GM19438 (cell line): Measurements from ENCODE around the gene THAP8.
A peak's percentile ranks its signal among the peaks of the same experiment; 100 is the strongest.

Experiments used
- ATAC-seq: cut with Tn5 transposase; IDR thresholded peaks from one replicate; pipeline ENCODE4 v1.9.1; 2021; ENCODE audit warnings: low read depth; ENCODE audit not compliant: unreplicated experiment

THAP8 gene

DNA sequence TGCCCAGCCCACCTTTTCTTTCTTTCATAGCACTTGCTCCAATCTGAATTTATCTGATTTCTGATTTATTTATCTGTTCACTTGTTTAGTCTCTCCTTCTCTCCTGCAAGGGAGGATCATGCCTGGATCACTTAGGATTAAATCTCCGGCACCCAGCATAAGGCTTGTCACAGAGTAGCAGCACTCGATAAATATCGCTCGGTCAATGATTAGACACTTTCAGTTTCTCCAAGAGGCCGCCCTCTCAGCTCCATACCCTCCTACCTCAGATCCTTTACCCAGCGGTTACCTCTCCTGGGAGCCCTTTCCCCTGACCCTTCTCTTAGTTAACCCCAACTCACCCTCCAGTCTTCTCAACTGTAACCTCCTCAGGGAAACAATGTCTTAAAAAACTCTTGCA, 22.8 kb downstream of the THAP8 start:
- no peak for ATAC-seq

DNA sequence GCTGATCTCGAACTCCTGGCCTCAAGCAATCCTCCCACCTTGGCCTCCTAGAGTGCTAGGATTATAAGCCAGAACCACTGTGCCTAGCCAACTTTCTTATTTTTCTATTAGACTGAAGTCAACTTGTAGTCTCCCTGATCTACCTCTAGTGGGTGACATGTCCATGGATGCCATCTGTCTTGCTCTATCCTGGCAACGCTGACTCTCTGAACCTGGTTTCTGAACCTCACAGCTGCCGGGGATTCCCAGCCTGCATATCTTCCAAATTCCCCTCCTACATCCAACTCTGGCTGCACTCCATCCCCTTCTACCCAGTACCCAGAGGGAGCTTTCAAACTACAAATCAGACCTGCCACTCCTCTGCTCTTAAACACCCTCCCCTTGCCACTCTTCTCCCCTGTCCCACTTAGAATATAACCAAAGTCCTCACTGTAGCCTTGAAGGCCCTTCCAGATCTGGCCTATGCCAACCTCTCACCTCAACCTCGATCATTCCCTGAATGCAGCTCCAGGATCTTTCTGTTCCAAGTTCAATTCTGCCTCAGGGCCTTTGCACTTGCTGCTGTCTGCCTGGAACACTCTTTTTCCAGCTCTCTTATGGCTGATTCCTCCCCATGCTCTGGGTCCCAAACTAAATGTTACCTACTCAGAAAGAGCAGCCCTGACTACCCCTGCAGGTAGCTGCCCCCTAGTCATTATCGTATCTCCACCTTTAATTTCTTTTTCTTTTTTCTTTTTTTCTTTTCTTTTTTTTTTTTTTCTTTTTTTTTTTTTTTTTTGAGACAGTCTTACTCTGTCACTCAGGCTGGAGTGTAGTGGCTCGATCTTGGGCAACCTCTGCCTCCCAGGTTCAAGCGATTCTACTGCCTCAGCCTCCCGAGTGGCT, 23.6 kb downstream of the THAP8 start:
- no peak for ATAC-seq

DNA sequence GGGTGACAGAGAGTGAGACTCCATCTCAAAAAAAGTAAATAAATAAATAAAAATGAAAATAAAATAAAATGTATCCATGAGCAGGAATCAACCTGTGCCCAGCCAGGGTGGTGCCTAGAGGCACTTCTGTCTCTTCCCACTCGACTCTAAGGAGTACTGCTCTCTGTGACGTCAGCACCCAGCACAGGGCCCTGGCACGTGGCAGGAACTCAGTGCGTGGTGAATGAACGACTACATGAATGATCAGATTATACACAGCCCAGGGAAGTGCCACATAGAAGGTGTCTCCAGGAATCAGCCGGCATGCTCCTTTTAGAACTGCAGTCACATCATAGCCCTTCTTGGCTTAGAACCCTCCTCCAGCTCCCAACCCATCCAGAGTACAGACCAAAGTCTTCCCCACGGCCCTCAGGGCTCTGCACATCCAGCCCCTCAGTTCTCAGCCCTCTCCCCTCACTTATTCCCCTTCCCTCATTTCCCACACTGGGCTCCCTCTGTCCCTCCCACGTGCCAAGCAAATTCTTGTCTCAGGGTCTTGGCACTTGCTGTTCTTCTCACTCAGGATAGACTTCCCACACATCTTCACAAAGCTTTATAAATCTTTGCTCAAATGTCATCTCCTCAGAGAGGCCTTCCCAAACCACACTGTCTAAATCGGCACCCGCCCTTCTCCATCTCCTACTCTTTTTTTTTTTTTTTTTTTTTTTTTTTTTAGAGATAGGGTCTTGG, 25.6 kb downstream of the THAP8 start:
- no peak for ATAC-seq

DNA sequence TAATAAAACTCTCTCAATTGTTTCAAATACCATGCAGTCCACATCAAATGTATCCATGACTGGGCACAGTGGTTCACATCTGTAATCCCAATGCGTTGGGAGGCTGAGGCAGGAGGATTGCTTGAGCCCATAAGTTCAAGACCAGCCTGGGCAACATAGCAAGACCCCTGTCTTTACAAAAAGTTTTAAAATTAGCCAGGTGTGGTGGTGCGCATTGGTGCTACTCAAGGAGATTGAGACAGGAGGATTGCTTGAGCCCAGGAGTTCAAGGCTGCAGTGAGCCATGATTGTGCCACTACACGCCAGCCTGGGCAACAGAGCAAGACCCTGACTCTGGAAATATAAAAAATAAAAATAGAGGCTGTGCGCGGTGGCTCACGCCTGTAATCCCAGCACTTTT, 26.4 kb downstream of the THAP8 start:
- no peak for ATAC-seq

DNA sequence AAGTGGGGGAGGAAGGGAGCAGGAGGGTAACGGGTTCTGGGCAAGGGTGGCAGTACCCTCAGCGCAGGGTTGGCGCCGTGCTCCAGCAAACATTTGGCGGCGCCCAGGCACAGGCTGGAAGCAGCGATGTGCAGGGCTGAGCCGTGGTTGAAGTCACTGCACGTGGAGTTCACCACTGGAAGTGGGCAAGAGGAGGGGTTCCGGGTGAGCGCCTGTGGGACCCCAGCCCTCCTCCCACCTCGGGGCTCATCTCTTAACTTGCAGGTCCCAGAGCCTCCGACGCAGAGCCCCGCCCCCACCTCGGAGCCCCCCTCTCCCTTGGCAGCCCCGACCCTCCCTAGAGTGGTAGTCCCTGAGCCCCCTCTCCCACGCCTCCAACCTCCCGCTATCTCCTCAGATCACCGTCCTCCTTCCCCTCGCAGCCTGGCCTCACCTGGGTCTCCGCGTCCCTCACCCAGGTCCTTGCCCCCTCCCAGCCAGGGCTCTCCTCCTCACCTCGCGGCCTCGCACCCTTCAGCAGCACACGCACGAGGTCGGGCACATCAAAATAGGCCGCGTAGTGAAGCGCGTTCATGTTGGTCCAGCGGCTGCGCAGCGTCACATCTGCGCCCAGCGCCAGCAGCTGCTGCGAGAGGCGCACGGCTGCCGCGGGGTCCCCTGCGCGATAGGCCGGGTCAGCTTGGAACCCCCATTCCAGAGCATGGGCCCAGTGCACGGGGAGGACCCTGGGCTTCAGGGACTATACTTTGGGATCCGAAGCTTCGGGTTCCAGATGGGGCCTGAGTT, 27.8 kb downstream of the THAP8 start:
- no peak for ATAC-seq

DNA sequence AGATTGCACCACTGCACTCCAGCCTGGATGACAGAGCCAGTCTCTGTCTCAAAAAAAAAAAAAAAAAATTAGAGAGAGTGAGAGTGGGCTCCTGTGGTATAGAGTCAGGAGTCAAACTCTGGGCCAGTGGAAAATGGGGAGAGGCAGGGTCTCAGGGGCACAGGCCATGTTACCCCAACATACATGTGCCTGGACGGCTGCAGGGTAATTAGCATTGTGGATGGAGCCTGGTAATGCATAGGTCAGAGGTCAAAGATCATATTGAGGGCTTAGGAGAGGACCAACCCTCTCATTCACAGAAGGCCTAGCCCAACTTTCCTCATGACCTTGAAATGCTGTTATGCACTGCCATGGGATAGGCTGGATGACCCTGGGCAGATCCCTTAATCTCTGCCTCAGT, 28.5 kb downstream of the THAP8 start:
- no peak for ATAC-seq

DNA sequence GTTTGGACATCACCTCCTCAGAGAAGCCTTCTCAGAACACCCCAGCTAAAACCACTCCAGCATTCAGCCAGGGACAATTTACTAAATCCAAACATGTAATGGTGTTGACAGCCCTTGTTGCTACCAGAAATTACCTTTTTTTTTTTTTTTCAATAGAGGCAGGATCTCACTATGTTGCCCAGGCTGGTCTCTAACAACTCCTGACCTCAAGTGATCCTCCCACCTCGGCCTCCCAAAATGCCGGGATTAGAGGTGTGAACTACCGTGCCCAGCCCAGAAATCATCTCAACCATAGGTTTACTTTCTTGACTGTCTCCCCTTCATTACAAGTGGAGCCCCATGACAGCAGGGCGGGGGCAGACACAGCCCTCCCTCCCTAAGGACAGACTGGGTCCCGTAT, 30.7 kb downstream of the THAP8 start:
- ATAC-seq: no peak

DNA sequence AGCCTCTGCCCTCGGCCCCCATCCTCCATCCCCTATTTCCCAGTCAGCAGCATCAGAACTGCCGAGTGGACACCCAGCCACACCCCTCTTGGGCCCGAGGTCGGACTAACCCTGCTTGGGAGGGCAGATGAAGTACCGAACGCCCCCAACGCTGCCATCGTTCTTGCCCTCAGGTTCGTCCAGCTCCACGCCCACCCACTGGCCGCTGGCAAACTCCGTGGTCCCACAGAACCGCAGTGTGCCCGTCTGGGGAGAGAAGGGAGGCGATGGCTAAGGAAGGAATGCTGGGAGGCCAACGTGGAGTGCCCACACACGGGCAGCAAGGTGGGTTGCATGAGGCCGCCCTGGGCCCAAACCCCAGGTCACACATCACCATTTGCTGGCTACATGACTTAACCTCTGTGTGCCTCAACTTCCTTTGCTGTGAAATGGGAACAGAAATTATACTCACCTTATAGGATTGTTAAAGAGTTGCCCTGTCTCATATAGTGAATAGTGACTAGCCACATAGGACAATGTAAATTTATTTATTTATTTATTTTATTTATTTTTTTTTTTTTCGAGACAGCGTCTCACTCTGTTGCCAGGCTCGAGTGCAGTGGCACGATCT, 34.9 kb downstream of the THAP8 start:
- no peak for ATAC-seq

DNA sequence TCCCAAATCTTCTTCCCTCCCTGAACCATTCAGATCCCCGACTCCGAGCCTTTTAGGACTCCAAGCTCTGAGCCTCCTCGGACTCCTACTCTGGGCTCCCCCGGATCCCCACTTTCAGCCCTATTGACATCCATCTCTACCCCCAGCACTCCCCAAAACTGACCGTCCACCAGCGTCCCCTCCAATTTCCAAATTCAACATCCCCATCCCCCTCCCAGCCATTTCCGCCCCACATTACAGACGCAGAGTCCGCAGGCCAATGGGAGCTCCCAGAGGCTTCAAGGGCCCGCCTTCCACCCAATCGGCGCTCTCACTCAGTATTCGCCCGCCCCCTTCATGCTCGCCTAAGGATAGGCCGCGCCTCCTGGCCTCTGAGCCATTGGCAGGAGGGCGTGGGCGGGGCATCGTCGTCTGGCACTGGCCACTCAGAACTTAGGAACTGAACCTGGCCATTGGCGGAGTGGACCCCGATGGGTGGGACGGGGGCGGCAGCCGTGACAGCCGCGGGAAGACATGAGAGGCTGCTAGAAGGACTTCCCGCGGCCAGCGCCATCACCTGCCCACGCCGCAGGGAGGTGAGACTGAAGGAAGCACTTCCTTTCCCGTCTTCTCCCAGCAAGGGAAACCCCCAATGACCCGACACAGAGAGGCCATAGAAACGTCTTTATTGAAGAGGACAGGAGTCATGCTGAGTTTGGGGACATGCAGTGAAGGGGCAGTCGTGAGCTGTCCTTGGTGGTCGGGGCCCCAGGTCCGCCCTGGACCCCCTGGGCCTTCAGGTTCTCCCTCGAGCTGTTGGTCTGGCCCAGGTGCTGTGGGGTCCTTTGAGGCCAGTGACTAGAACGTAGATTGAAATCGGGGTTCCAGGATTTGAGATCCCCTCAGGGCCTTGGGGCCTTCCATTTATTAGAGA, 39.8 kb downstream of the THAP8 start, which contains the start of gene ALKBH6:
Gene ALKBH6 (minus strand): TSS at position 202 of the 913 bp plus-strand sequence. CDS start 816 bp downstream, outside the sequence.
- ATAC-seq: peak; percentile 98

DNA sequence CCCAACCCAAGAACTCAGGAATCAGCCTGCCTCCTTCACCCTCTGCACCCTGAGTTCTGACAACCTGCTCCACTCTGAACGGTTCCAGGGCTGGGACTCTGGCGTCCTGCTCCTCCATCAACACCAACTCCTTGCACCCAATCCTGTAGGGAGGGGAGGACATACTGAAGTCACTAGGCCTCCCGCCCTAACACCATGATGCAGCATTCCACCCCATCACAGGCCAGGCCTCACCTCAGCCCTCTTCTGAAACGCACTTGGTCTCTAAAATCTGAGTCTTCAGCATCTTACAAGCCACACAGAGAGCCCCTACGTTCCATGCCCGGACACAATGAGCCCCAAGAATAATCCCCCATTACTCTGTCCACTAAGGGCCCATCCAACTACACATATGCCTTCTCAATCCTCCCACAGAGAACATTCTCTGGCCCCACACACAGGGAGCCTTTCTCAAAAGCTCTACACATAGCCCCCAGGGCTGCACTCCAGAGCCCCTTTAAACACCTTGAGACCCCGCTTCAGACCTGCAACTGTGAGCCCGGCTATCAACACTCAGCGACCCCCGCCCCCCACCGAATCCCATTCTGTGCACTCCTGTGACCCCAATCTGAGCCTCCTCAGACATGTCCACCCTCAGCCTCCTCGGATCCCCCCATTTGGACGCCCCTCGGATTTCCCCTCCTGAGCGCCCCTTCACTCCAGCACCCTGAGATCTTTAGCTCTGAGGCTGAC, 40.6 kb downstream of the THAP8 start:
- no peak for ATAC-seq

DNA sequence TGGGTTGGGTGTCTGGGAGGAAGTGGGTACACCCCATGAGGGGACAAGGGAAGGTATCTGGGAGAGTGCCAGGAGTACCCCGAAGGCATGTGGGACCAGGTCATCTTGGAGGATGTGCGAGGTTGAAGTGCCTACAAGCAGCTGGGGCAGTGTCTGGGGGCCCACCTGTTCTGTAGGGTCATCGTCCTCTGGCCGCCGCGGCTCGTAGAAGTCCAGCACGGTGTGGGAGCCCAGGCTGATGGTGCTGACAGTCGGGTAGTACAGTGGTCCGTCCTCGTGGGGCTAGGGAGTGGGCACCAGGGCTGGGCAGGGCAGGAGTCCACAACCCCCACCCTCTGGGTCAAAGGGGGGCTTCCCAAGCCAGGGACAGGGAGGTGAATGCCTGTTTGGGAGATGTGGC, 43.7 kb downstream of the THAP8 start:
- ATAC-seq: no peak

DNA sequence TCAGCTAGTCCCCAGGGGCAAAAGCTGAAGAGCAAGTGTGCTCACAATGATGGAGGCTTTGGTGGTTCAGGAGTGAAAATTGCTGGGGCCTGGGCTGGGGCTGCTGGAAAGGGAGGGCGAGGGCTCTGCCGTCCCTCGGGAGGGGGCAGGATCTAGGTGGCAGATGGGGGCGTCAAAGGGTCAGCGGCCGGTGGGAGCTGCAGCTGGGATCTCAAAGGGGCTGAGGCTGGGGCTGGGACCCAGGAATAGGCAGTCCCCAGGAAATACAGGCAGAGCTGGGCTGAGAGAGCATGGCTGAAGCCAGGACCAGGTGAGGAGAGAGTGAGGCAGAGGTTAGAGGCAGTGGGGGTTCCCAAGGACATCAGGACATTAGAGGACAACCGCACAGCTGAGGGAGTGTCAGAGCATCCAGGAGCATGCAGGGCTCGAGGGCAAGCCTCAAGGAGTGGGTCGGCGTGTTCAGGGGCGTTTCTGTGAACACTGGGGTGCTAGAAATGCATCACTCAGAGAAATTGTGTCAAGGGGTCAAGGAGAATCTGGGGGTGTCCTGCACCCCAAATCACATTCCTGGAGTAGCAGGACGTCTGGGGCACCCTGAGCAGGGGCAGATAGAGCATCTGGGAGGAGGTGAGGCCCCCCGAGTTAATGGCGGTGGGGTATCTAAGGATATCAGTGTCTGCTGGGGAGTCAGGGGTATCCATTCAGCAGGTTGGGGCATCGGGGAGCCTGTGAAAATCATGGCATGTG, 44.3 kb downstream of the THAP8 start:
- no peak for ATAC-seq

DNA sequence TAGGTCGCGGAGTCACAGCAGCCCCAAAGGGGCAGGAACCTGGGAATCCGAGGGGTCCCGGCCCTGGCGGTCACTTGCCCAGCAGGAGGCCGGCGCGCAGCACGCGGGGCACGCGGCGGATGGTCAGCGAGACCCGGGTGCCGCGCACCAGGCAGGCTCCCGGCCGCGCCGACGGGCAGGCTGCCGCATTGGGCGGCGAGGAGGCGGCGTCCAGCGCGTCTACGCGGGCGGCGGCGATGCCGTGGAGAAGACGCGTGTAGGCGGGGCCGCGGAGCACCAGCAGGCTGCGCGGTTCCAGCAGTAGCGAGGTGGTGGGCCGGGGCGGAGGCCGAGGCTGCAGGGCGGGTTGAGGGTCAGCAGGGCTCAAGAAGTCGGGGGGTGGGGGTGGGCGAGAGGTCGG, 44.9 kb downstream of the THAP8 start:
- ATAC-seq: no peak

DNA sequence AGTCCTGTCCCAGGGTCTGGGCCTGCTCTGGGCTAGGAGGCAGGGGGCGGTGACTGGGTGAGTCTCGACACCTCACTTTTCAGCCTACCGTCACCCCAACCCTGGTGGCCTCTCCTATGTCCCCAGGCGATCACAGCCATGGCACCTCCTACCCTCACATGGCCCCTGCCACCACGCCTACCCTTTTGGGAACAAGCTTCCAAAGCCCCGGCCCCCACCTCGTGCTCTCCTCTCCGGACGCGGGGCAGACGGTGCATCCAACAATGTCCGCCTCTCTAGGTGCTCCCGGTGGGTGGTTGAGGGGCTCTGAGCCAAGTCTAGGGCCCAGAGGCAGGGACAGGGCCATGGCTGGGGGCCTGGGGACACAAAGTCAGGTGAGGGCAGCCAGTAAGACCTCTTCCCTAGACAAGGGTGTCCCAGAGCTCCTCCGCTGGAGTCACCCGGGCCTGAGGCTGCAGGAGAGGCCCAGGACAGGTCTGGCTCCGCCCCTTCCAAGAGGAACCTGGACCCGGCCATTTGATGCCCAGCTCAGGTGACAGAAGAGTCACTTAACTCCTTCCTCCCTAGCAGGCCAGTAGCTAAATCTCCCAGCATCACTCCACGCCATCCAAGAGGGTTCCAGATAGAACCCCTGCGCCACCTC, 45.6 kb downstream of the THAP8 start, which contains the start of gene SYNE4:
Gene SYNE4 (minus strand): TSS at position 478 of the 643 bp plus-strand sequence. CDS start 132 bp downstream, at position 346.
- ATAC-seq: no peak

DNA sequence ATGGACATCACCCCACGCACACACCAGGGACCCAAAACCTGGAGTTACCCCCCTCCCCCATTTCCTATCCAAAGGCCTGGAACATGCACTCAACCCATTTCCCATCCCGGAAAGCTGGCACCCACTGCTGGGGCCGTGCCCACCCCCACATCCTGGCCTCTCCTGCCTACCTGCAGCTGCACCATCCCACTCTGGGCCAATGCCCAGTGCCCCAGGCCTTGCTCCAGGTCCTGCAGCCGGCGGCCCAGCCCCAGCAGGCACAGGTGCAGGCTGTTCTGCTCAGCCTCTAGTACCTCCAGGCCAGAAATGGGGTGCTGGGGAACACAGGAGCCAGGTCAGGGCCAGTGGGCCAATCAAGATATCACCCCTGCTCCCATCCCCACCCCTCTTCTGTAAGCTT, 47.1 kb downstream of the THAP8 start:
- no peak for ATAC-seq

DNA sequence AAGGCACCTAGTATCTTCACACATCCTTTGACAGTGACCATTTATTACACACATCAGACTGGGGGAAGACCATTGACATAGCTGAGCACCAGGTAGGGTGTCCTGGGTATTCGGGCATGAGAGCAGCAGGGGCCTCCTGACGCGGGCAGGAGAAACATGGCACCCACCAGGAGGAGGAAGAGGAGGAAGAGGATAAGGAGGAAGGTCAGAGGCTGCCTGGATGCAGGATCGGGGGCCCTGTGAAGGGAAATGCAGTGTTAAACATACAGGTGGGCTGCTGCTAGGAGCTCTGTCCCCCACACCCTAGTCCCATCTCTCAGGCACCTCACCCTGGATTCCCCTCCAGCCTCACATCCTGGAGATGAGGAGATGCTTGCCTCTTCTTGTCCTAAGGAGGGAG, 50.8 kb downstream of the THAP8 start:
- ATAC-seq: no peak

DNA sequence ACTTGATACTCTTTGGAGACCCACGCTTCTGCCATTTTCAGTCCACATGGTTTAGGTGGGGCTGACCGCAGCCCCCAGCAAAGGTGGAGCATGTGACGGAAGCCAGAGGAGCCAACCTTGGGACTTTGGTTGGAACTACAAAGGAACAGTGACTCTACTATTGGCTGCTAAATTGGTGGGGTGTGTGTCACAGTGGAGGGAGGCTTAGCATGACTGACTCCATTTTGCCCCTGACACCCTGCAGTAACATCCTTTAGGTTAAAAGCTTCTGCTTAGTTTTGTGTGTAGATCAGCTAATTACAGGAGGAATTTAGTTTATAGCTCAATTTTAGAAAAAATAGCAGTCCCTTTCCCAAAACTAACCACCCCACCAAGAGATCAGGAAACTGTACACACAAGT, 52.5 kb downstream of the THAP8 start:
- ATAC-seq: no peak

DNA sequence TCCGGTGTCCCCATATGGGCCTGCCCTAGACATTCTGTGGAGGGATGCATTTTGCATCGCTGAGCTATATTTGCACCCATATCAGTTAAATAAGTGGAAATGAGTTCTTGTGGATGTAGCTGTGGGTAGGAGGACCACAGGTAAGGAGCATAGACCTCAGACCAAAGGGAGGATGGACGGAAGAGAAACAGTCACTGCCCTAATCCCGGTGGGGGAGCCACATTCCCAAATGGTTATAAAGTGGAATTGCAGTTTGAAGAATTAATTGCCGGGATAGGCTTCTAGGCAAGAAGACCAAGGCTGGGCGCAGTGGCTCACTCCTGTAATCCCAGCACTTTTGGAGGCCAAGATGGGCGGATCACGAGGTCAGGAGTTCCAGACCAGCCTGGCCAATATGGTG, 57.3 kb downstream of the THAP8 start:
- no peak for ATAC-seq
